BLaER1 treated with 17β-estradiol and CSF1 and Interleukin-3, amounts not matched to agents 10 nM and 100 nM (cell line): Measurements from ENCODE around the gene UBAC1.

Experiments used
- H3K27ac ChIP-seq, 11 experiments: shearing (Covaris generic); formaldehyde crosslinking; 2 replicates each; pipeline ENCODE4 v1.8.1; 2022
- H3K27me3 ChIP-seq, 11 experiments: shearing (Covaris generic); formaldehyde crosslinking; 2 replicates each; pipeline ENCODE4 v1.8.1; 2022
- H3K36me3 ChIP-seq, 11 experiments: shearing (Covaris generic); formaldehyde crosslinking; 2 replicates each; pipeline ENCODE4 v1.8.1; 2022
- H3K4me1 ChIP-seq, 10 experiments: shearing (Covaris generic); formaldehyde crosslinking; 2 replicates each; pipeline ENCODE4 v1.8.1; 2022
- H3K4me2 ChIP-seq, 11 experiments: shearing (Covaris generic); formaldehyde crosslinking; 2 replicates each; pipeline ENCODE4 v1.8.1; 2022
- H3K4me3 ChIP-seq, 10 experiments: shearing (Covaris generic); formaldehyde crosslinking; 2 replicates each; pipeline ENCODE4 v1.8.1; 2022
- H3K9ac ChIP-seq, 11 experiments: shearing (Covaris generic); formaldehyde crosslinking; 2 replicates each; pipeline ENCODE4 v1.8.1; 2022
- H3K9me3 ChIP-seq, 11 experiments: shearing (Covaris generic); formaldehyde crosslinking; replicated peaks in 1 of 11; 2 replicates each; pipeline ENCODE4 v1.8.1; 2022
- H4K20me1 ChIP-seq, 11 experiments: shearing (Covaris generic); formaldehyde crosslinking; 2 replicates each; pipeline ENCODE4 v1.8.1; 2022
- Cebpa-rat ChIP-seq, 11 experiments: shearing (Covaris generic); IDR thresholded peaks; 2 replicates each; pipeline ENCODE4 v1.8.1; 2022

Gene UBAC1

GRCh38 chr9:136006169-136006568 is 45.0 kb upstream of the UBAC1 start:
- Histone ChIP-seq H3K27ac (no peak overlapping the region), H3K4me2 (no peak overlapping the region), H3K4me1 (peaks cover 21 to 63% (median 54%) of the 10 kb centered on the region in 10 experiments), H4K20me1 (peaks cover 0 to 80% (median 0%) of the 10 kb centered on the region in 11 experiments; a peak in 10 of 22 replicates), H3K36me3 (peaks cover 0 to 43% (median 0%) of the 10 kb centered on the region in 11 experiments; a peak in 10 of 22 replicates), H3K27me3 (no peaks in the 10 kb centered on the region), H3K9me3 (no peaks in the 10 kb centered on the region), H3K9ac (no peak overlapping the region), H3K4me3 (no peak overlapping the region)
- TF ChIP-seq Cebpa-rat (IDR thresholded peaks at IDR 0.05) = no peak

GRCh38 chr9:136004712-136005111 is 43.5 kb upstream of the UBAC1 start:
- Histone ChIP-seq H3K36me3 (peaks cover 0 to 28% (median 0%) of the 10 kb centered on the region in 11 experiments; a peak in 10 of 22 replicates), H3K4me2 (peak overlapping the region in 4 of 11 experiments; percentile 12 to 56 (median 34); a peak in 6 of 22 replicates), H3K4me3 (no peak overlapping the region), H4K20me1 (peaks cover 0 to 65% (median 0%) of the 10 kb centered on the region in 11 experiments; a peak in 8 of 22 replicates), H3K9ac (peak overlapping the region in 2 of 11 experiments; percentile 13 to 22; a peak in 1 of 22 replicates), H3K4me1 (peaks cover 21 to 53% (median 45%) of the 10 kb centered on the region in 10 experiments), H3K27ac (no peak overlapping the region), H3K9me3 (no peaks in the 10 kb centered on the region), H3K27me3 (no peaks in the 10 kb centered on the region)
- no peak for TF ChIP-seq Cebpa-rat (IDR thresholded peaks at IDR 0.05)

DNA sequence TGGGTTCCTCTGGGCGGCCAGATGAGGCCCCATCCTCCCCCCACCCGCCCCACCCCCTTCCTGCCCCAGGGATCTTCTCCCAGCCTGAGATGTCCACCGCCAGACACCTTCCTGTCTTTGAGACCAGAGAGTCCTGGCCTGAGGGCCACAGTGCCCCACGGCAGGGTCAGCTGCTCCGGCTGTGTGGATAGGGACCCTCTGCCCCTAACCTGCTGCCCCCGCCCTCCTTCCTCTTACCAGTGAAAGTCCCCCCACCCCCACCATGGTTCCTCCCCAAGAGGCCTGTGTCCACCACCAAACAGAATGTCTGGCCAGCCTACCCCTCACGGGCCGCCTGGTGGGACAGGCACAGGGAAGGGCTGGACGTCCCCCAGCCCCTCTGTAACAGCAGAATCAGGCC is 43.0 kb upstream of the UBAC1 start:
- Histone ChIP-seq H3K4me2 (peak overlapping the region in 6 of 11 experiments; percentile 12 to 56 (median 50); a peak in 7 of 22 replicates), H3K9ac (0 out of 22 replicates have a peak overlapping the region, but pooled peaks of 1 of the 11 experiments have one; percentile 22)

GRCh38 chr9:136003411-136004218 is 42.4 kb upstream of the UBAC1 start:
- H3K36me3 ChIP-seq = peaks cover 0 to 17% (median 0%) of the 10 kb centered on the region in 11 experiments; a peak in 9 of 22 replicates
- no peaks in the 10 kb centered on the region for H3K27me3 ChIP-seq
- no peak for TF ChIP-seq Cebpa-rat (IDR thresholded peaks at IDR 0.05)
- peak overlapping the region in 9 of 11 experiments; percentile 26 to 57 (median 45); a peak in 12 of 22 replicates for H3K4me2 ChIP-seq
- H4K20me1 ChIP-seq = peaks cover 0 to 54% (median 0%) of the 10 kb centered on the region in 11 experiments; a peak in 6 of 22 replicates
- H3K4me1 ChIP-seq = peaks cover 21 to 55% (median 42%) of the 10 kb centered on the region in 10 experiments
- peak overlapping the region in 2 of 11 experiments; percentile 13 to 31; a peak in 2 of 22 replicates for H3K9ac ChIP-seq
- no peaks in the 10 kb centered on the region for H3K9me3 ChIP-seq
- H3K4me3 ChIP-seq = no peak overlapping the region
- H3K27ac ChIP-seq = peak overlapping the region in 1 of 11 experiments; percentile 26; a peak in 1 of 22 replicates

More for the DNA sequence above, 43.0 kb upstream of the UBAC1 start:
- no peak overlapping the region for H3K4me3 ChIP-seq
- no peaks in the 10 kb centered on the region for H3K27me3 ChIP-seq
- peaks cover 21 to 50% (median 44%) of the 10 kb centered on the region in 10 experiments for H3K4me1 ChIP-seq
- no peak for TF ChIP-seq Cebpa-rat (IDR thresholded peaks at IDR 0.05)
- H4K20me1 ChIP-seq = peaks cover 0 to 60% (median 0%) of the 10 kb centered on the region in 11 experiments; a peak in 7 of 22 replicates
- H3K27ac ChIP-seq = no peak overlapping the region
- peaks cover 0 to 23% (median 0%) of the 10 kb centered on the region in 11 experiments; a peak in 10 of 22 replicates for H3K36me3 ChIP-seq
- no peaks in the 10 kb centered on the region for H3K9me3 ChIP-seq

DNA sequence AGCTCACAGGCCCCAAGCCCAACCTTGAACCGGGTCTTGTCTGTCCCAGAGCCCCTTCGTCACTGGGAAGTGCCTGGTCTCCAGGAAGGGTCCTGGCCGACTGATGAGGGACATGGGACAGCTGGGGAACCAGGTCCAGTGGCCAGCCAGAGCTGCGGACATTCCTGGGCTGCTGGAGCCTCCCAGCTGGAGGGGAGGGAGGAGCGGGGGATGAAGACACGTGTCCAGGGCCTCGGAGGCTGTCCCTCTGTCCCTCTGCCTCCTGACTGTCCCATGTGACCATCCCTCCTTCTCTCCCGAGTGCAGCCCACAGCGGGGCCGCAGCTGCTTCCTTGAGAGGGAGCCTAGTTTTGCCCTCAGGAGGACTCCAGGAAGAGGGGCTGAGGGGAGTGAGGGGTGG is 41.7 kb upstream of the UBAC1 start:
- no peak for TF ChIP-seq Cebpa-rat (IDR thresholded peaks at IDR 0.05)
- H3K4me3 ChIP-seq = no peak overlapping the region
- H4K20me1 ChIP-seq = peaks cover 0 to 47% (median 0%) of the 10 kb centered on the region in 11 experiments; a peak in 6 of 22 replicates
- peaks cover 21 to 62% (median 46%) of the 10 kb centered on the region in 10 experiments for H3K4me1 ChIP-seq
- peak overlapping the region in 6 of 11 experiments; percentile 24 to 55 (median 42); a peak in 9 of 22 replicates for H3K4me2 ChIP-seq
- no peak overlapping the region for H3K27ac ChIP-seq
- H3K9ac ChIP-seq = no peak overlapping the region
- no peaks in the 10 kb centered on the region for H3K27me3 ChIP-seq
- no peaks in the 10 kb centered on the region for H3K9me3 ChIP-seq
- peaks cover 0 to 10% (median 0%) of the 10 kb centered on the region in 11 experiments; a peak in 8 of 22 replicates for H3K36me3 ChIP-seq

GRCh38 chr9:136002215-136002614 is 41.0 kb upstream of the UBAC1 start:
- Histone ChIP-seq H3K9me3 (no peaks in the 10 kb centered on the region), H3K4me2 (peak overlapping the region in 9 of 11 experiments; percentile 12 to 55 (median 40); a peak in 15 of 22 replicates), H3K27ac (no peak overlapping the region), H4K20me1 (peaks cover 0 to 40% (median 0%) of the 10 kb centered on the region in 11 experiments; a peak in 4 of 22 replicates), H3K9ac (no peak overlapping the region), H3K4me3 (no peak overlapping the region), H3K4me1 (peaks cover 26 to 69% (median 53%) of the 10 kb centered on the region in 10 experiments), H3K36me3 (peaks cover 0 to 4% (median 0%) of the 10 kb centered on the region in 11 experiments; a peak in 1 of 22 replicates), H3K27me3 (no peaks in the 10 kb centered on the region)
- TF ChIP-seq Cebpa-rat (IDR thresholded peaks at IDR 0.05) = no peak

DNA sequence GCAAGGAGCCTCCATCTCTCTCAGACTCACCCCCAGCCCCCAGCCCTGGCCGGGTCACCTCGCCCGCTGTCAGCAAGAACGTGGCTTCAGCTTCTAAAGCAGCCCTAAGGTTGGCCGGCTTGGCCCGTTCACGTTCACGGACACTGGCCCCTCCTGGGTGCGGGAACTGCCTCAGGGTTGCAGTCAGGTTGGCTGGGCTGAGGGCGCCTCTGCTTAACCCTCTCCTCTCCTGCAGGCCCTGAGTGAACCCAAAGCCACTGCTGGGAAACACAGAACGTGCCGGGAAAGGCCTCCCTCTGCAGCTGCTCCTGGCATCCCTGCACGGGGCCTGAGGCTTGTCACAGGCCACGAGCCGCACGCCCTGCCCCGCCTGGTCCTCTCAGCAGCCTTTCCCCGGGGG is 40.1 kb upstream of the UBAC1 start:
- Histone ChIP-seq H3K9me3 (no peaks in the 10 kb centered on the region), H3K27me3 (no peaks in the 10 kb centered on the region), H4K20me1 (peaks cover 0 to 30% (median 0%) of the 10 kb centered on the region in 11 experiments; a peak in 4 of 22 replicates), H3K4me2 (peak overlapping the region in 9 of 11 experiments; percentile 32 to 64 (median 42); a peak in 16 of 22 replicates), H3K4me3 (no peak overlapping the region), H3K36me3 (peaks cover 0 to 4% (median 0%) of the 10 kb centered on the region in 11 experiments; a peak in 1 of 22 replicates), H3K9ac (peak overlapping the region in 3 of 11 experiments; percentile 4 to 50 (median 44); a peak in 2 of 22 replicates), H3K4me1 (peaks cover 36 to 79% (median 58%) of the 10 kb centered on the region in 10 experiments), H3K27ac (peak overlapping the region in 1 of 11 experiments; percentile 26; a peak in 2 of 22 replicates)
- TF ChIP-seq Cebpa-rat (IDR thresholded peaks at IDR 0.05) = no peak

DNA sequence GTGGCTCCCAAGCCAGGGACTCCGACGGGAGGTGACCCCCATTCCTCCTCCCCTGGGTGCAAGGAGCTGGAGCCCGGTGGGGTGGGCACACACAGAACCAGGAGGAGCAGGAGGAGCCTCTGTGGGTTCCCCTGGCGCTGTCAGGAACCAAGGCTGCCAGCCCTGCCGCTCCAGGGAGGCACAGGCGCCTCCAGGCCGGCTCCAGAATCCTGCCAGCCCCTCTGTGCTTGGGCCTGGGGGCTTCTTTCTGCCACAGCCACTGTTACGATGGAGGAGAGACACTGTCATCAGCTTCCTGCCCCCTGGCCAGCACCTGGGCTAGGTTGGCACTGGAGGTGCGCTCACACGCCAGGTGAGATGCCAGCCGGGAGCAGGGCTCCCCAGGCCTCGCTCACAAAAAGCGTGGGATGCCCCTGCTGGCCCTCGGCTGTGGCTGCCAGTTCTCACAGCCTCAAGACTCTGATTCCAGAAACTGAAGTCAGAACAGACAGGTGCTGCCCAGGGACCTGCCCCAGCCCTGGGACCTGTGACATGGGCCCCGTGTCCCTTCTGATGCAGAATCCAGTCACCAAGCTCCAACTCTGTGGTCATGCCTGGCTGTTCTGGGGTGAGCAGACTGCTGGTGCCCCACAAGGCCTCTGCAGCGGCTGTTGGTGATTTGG is 37.4 kb upstream of the UBAC1 start:
- no peak overlapping the region for H3K4me3 ChIP-seq
- H3K9ac ChIP-seq = peak overlapping the region in 2 of 11 experiments; percentile 10 to 23; a peak in 2 of 22 replicates
- H3K27ac ChIP-seq = peak overlapping the region in 6 of 11 experiments; percentile 5 to 37 (median 25); a peak in 7 of 22 replicates
- H4K20me1 ChIP-seq = peaks cover 0 to 13% (median 0%) of the 10 kb centered on the region in 11 experiments; a peak in 3 of 22 replicates
- TF ChIP-seq Cebpa-rat (IDR thresholded peaks at IDR 0.05) = no peak
- no peaks in the 10 kb centered on the region for H3K36me3 ChIP-seq
- no peaks in the 10 kb centered on the region for H3K27me3 ChIP-seq
- H3K9me3 ChIP-seq = no peaks in the 10 kb centered on the region
- H3K4me2 ChIP-seq = peak overlapping the region in 3 of 11 experiments; percentile 27 to 100 (median 61); a peak in 2 of 22 replicates
- H3K4me1 ChIP-seq = peaks cover 40 to 87% (median 79%) of the 10 kb centered on the region in 10 experiments
